Suppressor macrophage (primary cell): ENCODE data around the gene UGT1A4.
"Not testable (repeated sequence)": the region's sequence is repeated elsewhere in the genome, so short reads cannot be mapped to it uniquely, and the experiment has no call there.

Experiments
- DNase-seq, 4 experiments: peaks; one replicate each; pipeline ENCODE4 v3.0.0-alpha.2; 2020 to 2022

Gene UGT1A4

DNA sequence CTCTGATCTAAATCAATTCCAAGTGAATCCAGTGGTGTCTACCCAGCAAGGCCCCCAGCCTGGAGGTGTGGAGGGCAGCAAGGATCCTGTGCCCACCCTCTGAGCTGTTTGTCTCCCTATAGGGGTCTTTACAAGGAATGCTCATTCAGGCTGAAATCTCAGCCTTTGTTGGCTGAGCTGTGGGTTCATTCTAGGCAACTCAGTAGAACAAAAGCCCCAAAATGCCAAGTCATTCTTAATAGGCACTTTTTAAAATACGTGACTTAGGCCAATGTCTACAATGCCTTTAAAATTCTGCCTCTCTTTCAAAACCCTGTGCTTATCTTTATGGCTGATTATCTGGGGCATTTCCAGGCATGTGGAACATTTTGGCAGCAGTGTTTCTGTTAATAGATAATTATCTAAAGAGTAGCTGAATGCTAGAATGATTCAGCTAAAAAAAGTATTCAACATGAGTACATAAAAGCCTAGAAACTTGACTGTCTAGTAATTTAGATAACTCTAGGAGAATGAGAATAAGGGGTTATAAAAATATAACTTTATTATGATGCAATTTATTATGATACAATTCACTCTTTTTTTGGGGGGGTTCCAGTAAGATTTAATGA is 18.4 kb upstream of the UGT1A4 start:
- DNase-seq: peak in 1 of 4 experiments; percentile 1

GRCh38 chr2:233700842-233701241 is 17.7 kb upstream of the UGT1A4 start:
- DNase-seq: not testable (repeated sequence)

GRCh38 chr2:233702238-233702637 is 16.3 kb upstream of the UGT1A4 start:
- DNase-seq: no peak

DNA sequence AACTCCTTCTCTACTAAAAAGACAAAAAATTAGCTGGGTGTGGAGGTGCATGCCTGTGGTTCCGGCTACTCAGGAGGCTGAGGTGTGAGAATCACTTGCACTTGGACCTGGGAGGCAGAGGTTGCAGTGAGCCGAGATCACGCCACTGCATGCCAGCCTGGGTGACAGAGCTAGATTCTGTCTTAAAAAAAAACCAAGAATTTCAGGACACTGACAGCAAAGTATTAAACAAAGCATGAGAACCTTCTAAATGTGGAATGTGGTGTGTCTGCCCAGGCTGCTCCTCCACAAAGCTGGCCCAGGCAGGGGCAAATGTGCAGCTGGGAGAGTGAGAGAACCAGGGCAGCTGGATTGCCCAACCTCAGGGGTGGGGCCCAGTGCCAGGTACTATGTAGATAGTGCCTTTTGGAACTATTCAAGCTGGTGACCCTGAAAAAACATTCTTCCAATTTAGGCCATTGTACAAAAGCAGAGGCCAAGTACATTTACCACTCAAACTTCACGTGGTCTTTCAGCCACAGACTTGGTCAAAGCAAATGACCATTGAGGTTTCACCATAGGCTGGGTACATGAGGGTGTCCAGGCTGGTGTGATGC is 12.5 kb upstream of the UGT1A4 start:
- DNase-seq: no peak

GRCh38 chr2:233706720-233707119 is 11.8 kb upstream of the UGT1A4 start:
- no peak for DNase-seq

DNA sequence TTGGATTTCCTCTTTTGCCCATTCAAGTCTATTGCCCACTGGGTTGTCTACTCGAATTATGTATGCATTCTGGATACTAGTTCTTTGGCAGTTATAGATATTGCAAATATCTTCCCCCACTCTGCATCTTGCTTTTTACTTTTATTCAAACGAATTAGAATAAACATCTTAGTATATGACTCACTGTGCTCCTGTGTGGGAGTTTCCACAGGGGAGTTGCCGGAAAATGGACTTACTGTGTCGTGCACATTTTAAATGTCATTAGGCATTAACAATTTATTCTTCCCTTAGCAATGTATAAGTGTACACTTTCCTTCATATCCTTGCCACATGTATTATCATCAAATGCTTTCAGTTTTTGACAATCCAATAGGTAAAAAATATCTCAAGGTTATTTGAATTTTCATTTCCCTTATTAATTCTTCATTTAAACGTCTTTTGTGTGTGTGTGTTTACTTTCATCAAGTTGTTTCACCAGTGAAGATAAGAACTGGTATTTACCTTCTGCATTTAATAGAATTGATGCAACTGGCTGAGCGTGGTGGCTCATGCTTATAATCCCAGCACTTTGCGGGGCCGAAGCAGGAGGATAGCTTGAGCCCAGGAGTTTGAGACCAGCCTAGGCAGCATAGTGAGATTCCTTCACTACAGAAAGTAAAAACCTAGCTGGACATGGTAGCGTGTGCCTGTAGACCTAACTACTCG is 10.4 kb upstream of the UGT1A4 start:
- no peak for DNase-seq

DNA sequence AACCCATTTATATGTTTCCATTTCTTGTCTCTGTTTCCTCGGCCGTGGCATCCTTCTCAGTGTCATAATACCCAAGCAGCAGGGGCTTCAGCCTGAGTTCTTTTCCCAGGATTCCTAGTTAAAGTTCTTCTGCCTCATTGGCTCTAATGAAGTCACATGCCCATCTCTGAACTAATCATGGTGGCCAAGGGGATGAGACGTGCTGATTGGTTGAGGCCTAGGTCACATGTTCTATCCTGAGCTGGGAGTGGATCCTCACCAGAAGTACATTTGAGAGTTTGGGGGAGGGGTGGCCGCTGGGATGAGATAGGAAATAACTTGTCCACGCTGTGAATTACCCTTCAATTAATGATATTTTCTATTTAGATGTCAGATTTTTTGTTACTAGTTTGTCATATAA is 9.6 kb upstream of the UGT1A4 start:
- DNase-seq: no peak

- peak; percentile 64 to 87 (median 82) for DNase-seq
These were observed 7.1 kb upstream of the UGT1A4 start for GRCh38 chr2:233711312-233712008.

DNA sequence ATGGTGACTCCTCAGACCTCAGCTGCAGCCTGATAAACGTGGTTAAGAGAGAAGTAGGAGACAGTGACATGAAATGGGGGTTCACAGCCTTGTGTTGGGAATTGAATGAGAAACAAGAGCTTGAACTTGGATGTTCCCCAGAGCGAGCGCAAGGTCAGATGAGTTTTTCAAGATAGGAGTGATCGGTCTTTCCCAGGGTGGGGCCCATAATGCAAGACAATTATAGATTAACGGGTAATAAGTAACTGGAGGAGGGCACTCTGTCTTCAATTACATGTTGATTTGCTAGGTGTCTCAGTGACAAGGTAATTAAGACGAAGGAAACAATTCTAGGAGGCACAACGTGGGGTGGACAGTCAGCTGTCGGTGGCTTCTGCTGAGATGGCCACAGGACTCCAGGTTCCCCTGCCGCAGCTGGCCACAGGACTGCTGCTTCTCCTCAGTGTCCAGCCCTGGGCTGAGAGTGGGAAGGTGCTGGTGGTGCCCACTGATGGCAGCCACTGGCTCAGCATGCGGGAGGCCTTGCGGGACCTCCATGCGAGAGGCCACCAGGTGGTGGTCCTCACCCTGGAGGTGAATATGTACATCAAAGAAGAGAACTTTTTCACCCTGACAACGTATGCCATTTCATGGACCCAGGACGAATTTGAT is 5.8 kb upstream of the UGT1A4 start, which contains the start of gene UGT1A5:
TSS of gene UGT1A5 (plus strand) at position 297 of the 651 bp plus-strand sequence. CDS start at position 382, 85 bp downstream.
- DNase-seq: no peak

GRCh38 chr2:233713262-233713615 is 5.3 kb upstream of the UGT1A4 start:
- DNase-seq: no peak

DNA sequence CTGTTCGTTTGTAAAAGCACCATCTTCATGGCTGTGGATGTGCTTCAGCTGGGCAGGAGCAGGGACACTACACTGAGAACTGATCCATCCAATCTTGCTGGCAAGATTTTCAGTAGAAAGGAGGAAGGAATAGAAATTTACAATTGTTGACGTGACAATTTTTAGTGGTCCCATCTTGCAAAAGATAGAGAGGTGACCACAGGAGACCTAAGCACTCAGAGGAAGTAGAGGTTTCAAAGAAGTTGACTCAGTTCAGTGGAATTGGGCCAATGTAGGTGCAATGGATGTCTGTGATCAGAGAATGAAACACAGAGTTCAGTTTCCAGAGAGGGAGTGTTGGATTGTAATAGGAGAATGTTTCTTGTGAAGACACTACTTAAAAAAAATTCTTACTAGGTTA is 4.4 kb upstream of the UGT1A4 start:
- DNase-seq: no peak

DNA sequence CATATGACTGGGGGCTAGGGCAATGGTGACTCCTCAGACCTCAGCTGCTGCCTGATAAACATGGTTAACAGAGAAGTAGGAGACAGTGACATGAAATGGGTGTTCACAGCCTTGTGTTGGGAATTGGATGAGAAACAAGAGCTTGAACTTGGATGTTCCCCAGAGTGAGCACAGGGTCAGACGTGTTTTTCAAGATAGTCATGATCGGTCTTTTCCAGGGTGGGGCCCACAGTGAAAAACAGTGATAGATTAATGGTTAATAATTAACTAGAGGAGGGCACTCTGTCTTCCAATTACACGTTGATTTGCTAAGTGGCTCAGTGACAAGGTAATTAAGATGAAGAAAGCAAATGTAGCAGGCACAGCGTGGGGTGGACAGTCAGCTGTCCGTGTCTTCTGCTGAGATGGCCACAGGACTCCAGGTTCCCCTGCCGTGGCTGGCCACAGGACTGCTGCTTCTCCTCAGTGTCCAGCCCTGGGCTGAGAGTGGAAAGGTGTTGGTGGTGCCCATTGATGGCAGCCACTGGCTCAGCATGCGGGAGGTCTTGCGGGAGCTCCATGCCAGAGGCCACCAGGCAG is 10.3 kb downstream of the UGT1A4 start, which contains the start of gene UGT1A3:
TSS of gene UGT1A3 (plus strand) at position 320 of the 579 bp plus-strand sequence. CDS start at position 405, 85 bp downstream.
- no peak for DNase-seq

DNA sequence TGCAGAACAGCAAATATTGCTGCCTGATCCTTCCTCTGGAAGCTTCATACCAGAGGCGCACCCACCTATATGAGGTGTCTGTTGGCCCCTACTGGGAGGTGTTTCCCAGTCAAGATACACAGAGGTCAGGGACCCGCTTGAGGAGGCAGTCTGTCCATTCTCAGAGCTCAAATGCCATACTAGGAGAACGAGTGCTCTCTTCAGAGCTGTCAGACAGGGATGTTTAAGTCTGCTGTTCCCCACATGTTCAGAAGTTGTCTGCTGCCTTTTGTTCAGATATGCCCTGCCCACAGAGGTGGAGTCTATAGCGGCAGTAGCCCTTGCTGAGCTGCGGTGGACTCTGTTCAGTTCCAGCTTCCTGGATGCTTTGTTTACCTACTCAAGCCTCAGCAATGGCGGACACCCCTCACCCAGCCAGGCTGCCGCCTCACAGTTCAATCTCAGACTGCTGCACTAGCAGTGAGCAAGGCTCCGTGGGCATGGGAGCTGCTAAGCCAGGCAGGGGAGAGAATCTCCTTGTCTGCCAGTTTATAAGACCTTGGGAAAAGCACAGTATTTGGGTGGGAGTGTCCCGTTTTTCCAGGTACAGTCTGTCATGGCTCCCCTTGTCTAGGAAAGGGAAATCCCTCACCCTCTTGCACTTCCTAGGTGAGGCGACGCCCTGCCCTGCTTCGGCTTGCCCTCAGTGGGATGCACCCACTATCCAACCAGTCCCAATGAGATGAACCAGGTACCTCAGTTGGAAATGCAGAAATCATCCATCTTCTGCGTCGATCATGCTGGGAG is 18.5 kb downstream of the UGT1A4 start:
- DNase-seq: not testable (repeated sequence)

DNA sequence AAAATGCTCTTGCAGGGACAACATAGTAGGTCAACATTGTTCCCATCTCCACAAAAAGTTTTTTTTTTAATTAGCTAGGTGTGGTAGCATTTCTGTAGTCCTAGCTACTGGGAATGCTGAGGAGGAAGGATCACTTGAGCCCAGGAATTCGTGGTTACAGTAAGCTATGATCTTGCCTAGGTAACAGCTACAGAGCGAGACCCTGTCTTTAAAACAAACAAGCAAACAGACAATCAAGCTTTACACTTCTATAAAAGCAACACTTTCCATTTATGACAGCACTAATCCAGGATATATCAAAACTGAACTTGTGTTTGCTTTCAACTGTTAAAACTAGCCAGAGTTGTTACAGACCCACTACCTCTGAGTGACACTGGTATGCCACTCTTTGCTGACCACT is 22.3 kb downstream of the UGT1A4 start:
- DNase-seq: no peak

DNA sequence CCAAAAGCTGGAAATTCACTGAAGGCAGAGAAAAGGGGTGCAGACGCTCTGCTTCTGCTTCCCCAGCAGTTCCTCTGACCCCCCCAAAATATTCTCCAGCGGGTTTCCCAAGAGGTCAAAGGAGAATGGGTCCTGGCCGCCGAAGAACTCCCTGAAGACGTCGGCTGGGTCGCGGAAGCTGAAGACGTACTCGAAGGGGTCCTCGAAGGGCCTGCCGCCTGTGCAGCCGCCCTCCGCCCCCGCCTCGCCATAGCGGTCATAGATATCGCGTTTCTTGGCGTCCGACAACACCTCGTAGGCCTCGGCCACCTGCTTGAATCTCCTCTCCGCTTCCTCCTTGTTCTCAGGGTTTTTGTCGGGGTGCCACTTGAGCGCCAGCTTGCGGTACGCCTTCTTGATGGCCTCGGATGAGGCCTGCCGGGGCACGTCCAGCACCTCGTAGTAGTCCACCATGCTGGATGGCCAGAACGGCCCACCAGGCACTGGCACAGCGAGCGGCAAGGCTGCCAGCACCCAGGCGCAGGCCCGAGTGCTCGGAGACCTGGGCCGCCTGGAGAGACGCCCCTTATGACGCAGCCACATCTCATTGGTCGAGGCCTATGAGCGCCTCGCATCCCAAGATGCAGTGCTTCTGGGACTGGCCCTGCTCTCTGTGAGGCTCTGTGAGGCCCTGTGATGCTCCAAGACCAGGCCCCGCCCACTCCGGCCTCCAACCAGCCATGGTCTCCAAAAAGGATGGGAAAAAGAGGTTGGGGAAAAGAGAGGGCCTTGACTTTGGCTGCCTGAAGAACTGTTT is 25.1 kb downstream of the UGT1A4 start:
- DNase-seq: no peak

DNA sequence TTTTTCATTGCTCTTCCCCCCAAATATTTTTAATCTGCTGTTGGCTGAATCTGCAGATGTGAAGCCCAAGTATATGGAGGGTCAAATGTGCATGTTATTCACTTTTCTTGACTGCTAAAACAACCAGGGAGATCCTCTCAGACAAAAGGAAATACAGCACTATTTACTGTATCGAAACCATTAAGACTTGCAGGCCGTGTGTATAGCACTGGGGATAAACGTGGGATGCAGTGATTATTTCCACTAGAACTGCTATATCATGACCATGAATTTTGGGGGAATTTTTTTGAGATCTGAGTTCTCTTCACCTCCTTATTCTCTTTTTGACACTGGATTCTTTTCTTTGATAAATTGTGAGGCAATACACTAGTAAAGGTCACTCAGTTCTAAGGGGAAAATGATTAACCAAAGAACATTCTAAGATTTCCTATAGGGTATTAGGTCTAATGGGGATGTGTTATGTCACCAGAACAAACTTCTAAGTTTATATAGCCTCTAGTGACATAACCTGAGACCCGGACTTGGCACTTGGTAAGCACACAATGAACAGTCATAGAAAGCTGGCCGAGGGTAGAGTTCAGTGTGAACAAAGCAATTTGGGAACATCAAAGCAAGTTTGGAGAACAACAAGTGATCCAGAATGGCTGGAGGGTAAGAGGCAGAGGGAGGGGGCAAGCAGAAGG is 26.7 kb downstream of the UGT1A4 start:
- DNase-seq: no peak

GRCh38 chr2:233745838-233746237 is 27.3 kb downstream of the UGT1A4 start:
- not testable (repeated sequence) for DNase-seq

- no peak for DNase-seq
These were observed 28.1 kb downstream of the UGT1A4 start for GRCh38 chr2:233746475-233747282.

GRCh38 chr2:233747283-233747544 is 28.7 kb downstream of the UGT1A4 start:
- DNase-seq: no peak
